Stimulated activated CD8-positive, alpha-beta memory T cell treated with anti-CD3 and anti-CD28 coated beads, Interleukin-12 subunit alpha, Interleukin-12 subunit beta, amount 100 ng/mL, for 24 hours (primary cell): ENCODE measurements around the gene PTMS.
"Not testable (repeated sequence)": the region's sequence is repeated elsewhere in the genome, so short reads cannot be mapped to it uniquely, and the experiment has no call there.

Experiments
- DNase-seq: peaks from one replicate; pipeline ENCODE4 v3.0.0-alpha.2; 2020; ENCODE audit errors: extremely low read depth

The PTMS gene

GRCh38 chr12:6765634-6766581 lies at the start of gene PTMS:
PTMS (plus strand) TSS chr12:6766363; CDS start chr12:6766706, 343 bp downstream.
- no peak for DNase-seq

- no peak for DNase-seq
Measured at GRCh38 chr12:6716874-6717437, 49.2 kb upstream of the PTMS start.

GRCh38 chr12:6722863-6723262 lies 43.3 kb upstream of the PTMS start:
- no peak for DNase-seq

- DNase-seq = peak; percentile 97
Measured at GRCh38 chr12:6723607-6724408, 42.4 kb upstream of the PTMS start, which contains the start of gene COPS7A. COPS7A (plus strand) TSS chr12:6724046; CDS start chr12:6724657, 611 bp downstream.

- no peak for DNase-seq
Measured at GRCh38 chr12:6724409-6724797, 41.8 kb upstream of the PTMS start.

- DNase-seq = no peak
Measured at GRCh38 chr12:6725350-6725749, 40.8 kb upstream of the PTMS start.

GRCh38 chr12:6729186-6729585 lies 37.0 kb upstream of the PTMS start:
- no peak for DNase-seq

- no peak for DNase-seq
Measured at GRCh38 chr12:6730169-6730568, 36.0 kb upstream of the PTMS start.

GRCh38 chr12:6734506-6735387 lies 31.4 kb upstream of the PTMS start:
- DNase-seq = no peak

- DNase-seq = no peak
Measured at GRCh38 chr12:6735448-6736191, 30.5 kb upstream of the PTMS start.

GRCh38 chr12:6736754-6737153 lies 29.4 kb upstream of the PTMS start:
- DNase-seq = no peak

- not testable (repeated sequence) for DNase-seq
Measured at GRCh38 chr12:6742080-6742479, 24.1 kb upstream of the PTMS start.

GRCh38 chr12:6742834-6743233 lies 23.3 kb upstream of the PTMS start:
- DNase-seq = no peak

- not testable (repeated sequence) for DNase-seq
Measured at GRCh38 chr12:6743300-6743699, 22.9 kb upstream of the PTMS start.

GRCh38 chr12:6745741-6746525 lies 20.2 kb upstream of the PTMS start:
- DNase-seq = no peak

GRCh38 chr12:6747216-6747615 lies 18.9 kb upstream of the PTMS start:
- no peak for DNase-seq

- DNase-seq = no peak
Measured at GRCh38 chr12:6748761-6749160, 17.4 kb upstream of the PTMS start.

GRCh38 chr12:6750506-6750905 lies 15.7 kb upstream of the PTMS start:
- no peak for DNase-seq

GRCh38 chr12:6751767-6752166 lies 14.4 kb upstream of the PTMS start:
- no peak for DNase-seq
